Esophagus squamous epithelium (tissue), 4 donors: ENCODE data around the gene STAMBP.

Experiments used
- POLR2A ChIP-seq, 4 donors: fragments of 450-650 bp; IDR thresholded peaks; one replicate each; pipeline ENCODE4 v1.6.1; 2017; ENCODE audit warnings: antibody characterized with exemption in 4 of 4, mild to moderate bottlenecking in 4 of 4, moderate library complexity in 3 of 4
- TF ChIP-seq, protein P1 (sequence below), 6 experiments: fragments of 450-650 bp in 4 of 6; fragments of 200-600 bp in 2 of 6; sonication (generic) in 2 of 6; IDR thresholded peaks; one replicate each; pipeline ENCODE4 v1.5.1; 2016 to 2019; ENCODE audit warnings: antibody characterized with exemption in 6 of 6, mild to moderate bottlenecking in 4 of 6, moderate library complexity in 4 of 6

DNA sequence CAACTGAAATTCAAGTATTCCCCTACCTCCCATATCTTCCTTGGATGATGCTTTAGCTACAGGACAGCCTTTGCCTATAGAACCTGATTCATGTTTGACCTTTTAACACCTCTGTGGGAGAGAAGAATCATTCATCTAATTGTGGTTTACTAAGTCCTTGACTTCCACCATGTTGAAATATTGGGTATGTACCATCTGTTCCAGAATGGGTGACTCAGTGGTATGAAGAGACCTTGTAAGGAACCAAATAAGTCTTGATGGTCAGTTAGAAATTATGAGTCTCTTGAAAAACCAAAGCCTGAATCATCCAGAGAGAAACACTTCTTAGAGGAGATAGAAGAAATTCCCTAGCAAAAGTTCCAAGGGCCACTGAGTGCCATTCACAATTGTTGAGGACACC is 27.5 kb downstream of the STAMBP start:
- TF ChIP-seq POLR2A (IDR thresholded peaks at IDR 0.05) = no peak
- TF ChIP-seq, protein P1, sequence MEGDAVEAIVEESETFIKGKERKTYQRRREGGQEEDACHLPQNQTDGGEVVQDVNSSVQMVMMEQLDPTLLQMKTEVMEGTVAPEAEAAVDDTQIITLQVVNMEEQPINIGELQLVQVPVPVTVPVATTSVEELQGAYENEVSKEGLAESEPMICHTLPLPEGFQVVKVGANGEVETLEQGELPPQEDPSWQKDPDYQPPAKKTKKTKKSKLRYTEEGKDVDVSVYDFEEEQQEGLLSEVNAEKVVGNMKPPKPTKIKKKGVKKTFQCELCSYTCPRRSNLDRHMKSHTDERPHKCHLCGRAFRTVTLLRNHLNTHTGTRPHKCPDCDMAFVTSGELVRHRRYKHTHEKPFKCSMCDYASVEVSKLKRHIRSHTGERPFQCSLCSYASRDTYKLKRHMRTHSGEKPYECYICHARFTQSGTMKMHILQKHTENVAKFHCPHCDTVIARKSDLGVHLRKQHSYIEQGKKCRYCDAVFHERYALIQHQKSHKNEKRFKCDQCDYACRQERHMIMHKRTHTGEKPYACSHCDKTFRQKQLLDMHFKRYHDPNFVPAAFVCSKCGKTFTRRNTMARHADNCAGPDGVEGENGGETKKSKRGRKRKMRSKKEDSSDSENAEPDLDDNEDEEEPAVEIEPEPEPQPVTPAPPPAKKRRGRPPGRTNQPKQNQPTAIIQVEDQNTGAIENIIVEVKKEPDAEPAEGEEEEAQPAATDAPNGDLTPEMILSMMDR (IDR thresholded peaks at IDR 0.05) = no peak
